GM21619 (cell line): ENCODE data around the gene CHRNB1.

ENCODE experiments used
- ATAC-seq: cut with Tn5 transposase; IDR thresholded peaks from one replicate; pipeline ENCODE4 v1.9.1; 2021; ENCODE audit not compliant: unreplicated experiment

Gene CHRNB1

DNA sequence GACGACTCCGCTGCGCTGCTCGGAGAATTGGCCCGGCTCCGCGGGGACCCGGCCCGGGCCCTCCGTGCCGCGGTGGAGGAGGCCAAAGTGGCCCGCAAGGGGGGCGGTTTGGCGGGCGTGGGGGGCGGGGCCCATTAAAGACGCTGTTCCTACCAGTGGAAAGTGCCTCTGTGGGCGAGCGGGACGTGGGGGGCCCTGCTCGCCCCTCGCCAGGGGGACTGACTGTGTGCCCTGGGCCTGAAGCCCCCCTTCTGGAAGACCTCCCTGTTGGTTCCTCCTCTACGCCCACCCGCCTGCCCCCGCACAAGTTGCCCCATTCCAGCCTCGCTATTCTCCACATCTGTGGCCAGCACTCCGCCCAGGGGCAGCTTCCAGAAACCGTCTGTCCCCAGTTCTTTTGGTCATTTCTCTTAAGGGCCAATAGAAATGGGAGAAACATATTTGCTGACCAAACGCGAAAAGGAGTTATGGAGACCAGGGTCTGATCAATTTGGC is 7.4 kb upstream of the CHRNB1 start:
- no peak for ATAC-seq

- ATAC-seq = no peak
These were observed 6.8 kb upstream of the CHRNB1 start for GRCh38 chr17:7437950-7438614.

GRCh38 chr17:7438656-7439460 is 6.0 kb upstream of the CHRNB1 start:
- ATAC-seq = no peak

GRCh38 chr17:7439462-7440112 is 5.3 kb upstream of the CHRNB1 start, which contains the start of gene FGF11:
Gene FGF11 (plus strand): TSS chr17:7439512. CDS start chr17:7439621, 109 bp downstream.
- ATAC-seq = no peak

- ATAC-seq = no peak
These were observed 4.6 kb upstream of the CHRNB1 start for GRCh38 chr17:7440113-7440833.

- ATAC-seq = no peak
These were observed 4.0 kb upstream of the CHRNB1 start for GRCh38 chr17:7440834-7441195.

GRCh38 chr17:7441266-7441665 is 3.6 kb upstream of the CHRNB1 start:
- ATAC-seq = no peak

DNA sequence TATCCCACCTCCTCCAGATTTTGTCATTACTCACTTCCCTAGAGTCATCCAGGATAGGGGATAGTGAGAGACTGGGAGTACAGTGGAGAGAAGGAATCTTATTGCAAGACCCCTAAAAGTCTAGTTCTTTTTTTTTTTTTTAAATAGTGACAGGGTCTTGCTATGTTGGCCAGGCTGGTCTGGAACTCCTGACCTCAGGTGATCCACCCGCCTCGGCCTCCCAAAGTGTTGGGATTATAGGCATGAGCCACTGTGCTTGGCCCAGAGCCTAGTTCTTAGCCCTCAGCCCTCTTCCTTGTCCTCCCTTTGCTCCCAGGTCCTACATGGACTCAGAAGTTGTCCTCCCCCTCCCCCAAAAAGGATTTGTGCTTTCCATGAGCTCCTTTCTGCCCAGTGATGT is 2.7 kb upstream of the CHRNB1 start:
- no peak for ATAC-seq

- ATAC-seq = no peak
These were observed 1.1 kb upstream of the CHRNB1 start for GRCh38 chr17:7443499-7444485.

- no peak for ATAC-seq
These were observed 733 bp downstream of the CHRNB1 start for GRCh38 chr17:7445619-7445968.

GRCh38 chr17:7448461-7448860 is 3.6 kb downstream of the CHRNB1 start:
- no peak for ATAC-seq

DNA sequence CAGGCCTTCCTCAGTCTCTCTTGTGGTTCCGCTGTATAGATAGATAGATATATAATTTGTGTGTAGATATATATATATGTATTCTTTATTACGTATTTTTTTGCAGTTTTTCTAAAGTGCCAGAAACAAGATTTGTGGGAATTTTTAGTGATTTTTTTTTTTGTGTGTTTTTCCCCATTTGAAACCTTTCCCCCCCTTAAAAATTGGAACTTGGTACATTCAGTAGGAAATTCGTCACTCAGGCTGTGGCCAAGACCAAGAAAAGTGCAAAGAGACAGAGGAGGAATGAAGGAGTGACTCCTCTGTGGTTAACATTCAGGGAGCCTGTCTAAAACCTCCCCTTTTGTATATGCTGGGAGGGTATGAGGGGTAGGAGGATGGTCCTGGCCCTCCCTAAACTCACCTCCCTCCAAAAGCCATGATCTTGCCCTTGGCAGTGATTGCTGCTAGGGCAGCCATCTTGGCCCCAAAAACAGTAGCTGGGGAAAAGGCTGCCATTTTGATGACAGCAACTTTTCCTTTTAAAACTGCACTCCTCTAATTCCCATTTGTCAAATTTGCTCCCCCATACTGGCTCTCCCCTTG is 15.2 kb downstream of the CHRNB1 start:
- ATAC-seq = no peak

DNA sequence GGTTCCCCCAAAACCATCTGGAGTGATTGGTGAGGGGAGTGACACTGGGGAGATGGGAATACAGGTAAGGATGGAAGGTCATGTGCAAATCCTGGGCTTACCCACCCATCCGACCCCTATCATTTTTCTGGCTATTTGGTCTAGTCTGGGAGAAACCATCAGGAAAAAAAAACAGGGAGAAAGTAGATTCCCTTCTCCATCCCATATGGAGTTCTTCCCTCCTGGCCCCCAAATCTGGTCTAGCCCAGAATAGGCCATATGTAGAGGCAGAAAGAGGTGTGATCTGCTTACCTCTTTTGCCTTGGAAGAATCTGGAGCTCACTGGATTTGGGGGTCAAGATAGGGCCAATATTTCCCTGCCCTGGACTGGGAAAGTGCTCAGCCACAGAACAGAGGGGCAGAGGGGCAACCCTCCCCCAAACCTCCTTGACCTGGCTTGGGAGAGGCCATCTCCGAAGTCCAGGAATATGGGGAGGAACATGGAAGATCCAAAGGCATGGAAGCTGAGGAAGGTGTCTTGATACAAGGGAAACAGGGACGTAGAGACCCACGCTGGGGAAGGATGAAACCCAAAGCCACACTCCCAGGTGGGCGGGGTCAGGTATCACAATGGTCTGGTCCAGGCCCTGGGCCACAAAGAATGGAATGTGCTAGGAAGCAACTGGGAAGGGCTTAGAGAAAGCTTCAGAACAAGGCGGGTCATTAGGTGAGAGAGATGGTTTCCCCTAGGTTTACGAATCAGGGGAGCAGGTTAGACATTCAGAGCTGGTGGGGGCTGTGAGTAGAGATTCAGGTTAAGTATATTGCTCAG is 16.2 kb downstream of the CHRNB1 start:
- no peak for ATAC-seq

DNA sequence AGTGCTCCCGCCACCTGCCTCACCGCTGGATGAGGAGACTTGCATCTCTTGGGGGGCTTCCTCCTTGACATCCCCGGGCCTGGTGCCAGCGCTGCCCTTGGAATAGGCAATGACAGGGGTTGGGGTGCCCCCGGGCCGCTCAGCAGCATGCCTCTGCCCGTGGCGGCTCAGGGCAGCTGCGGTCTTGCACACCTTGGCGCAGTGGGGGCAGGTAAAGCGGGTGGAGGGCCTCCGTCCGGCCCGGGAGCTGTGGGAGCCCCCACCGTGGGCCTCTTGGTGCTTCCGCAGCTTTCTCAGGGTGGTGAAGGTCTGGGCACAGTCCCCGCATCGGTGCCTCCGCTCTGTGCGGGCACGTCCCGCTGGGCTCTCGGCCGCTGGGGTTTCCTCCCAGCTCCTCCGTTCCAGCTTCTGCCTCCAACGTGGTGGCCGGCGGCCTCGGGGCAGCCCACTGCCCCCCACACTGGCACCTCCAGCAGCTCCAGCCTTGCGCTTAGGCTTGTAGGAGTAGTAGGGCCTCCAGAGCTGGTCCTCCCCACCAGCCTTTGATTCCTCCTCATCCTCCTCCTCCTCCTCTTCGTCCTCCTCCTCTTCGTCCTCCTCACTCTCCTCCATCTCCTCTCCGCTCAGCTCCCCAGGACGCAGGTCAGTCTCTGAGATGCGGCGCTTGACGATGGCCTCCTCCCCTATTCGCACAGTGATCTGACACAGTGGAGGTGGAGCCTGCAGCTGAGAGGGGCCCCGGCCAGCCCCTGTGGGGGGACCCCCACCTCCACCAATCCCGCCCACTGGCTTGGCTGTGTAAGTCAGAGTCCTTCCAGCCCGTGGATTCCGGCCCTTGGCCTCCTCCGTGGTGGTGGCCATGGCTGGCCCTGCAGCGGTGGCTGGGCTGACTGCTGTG is 17.9 kb downstream of the CHRNB1 start:
- ATAC-seq = no peak

GRCh38 chr17:7463372-7463846 is 18.5 kb downstream of the CHRNB1 start:
- no peak for ATAC-seq

- no peak for ATAC-seq
These were observed 19.2 kb downstream of the CHRNB1 start for GRCh38 chr17:7464081-7464480.

DNA sequence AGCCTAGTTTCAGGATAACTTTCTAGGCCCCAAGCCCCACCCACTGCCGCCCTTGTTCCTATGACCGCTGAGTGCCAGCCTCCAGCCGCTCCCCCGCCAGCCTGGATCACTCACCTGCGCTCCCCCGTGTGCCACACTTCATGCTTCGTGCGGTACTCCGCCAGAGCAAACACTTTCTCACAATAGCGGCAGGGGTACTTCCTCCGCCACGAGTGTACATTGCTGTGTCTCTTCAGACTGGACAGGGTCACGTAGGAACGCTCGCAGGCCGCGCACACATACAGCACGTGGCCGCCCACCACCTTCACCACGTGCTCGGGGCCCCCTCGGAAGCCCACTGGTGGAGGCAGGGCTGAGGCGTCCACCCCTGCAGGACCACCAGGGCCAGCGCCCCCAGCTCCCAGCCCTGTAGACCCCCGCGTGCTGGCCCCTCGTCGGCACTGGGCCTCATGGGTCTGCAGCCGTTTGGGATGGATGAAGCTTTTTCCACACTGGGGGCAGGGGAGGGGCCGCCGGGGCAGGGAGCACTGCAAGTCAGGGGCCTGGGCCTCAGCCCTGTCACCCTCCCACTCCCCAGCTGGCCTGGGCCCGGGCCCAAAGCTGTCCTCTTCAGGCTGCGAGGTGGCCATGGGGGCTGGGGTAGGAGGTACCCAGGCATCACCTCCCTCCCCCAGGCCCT is 20.9 kb downstream of the CHRNB1 start:
- ATAC-seq = no peak
